Activated naive CD8-positive, alpha-beta T cell treated with anti-CD3 and anti-CD28 coated beads for 36 hours (primary cell): ENCODE measurements around the gene SKIL. TPM values are rescaled to one million over a fixed set of nuclear protein-coding genes. Genes with fewer than 3 reads are reported as not detected.
"Not testable (repeated sequence)": the region's sequence is repeated elsewhere in the genome, so short reads cannot be mapped to it uniquely, and the experiment has no call there.

ENCODE experiments used
- DNase-seq: peaks from one replicate; pipeline ENCODE4 v3.0.0; 2021
- H3K27ac Mint-ChIP-seq: one replicate; pipeline ENCODE4 v1.8.0; 2022; ENCODE audit warnings: mild to moderate bottlenecking, moderate library complexity, mixed read lengths
- H3K27me3 Mint-ChIP-seq: one replicate; pipeline ENCODE4 v1.8.0; 2022; ENCODE audit warnings: mild to moderate bottlenecking, mixed read lengths
- H3K36me3 Mint-ChIP-seq: one replicate; pipeline ENCODE4 v1.8.0; 2021; ENCODE audit warnings: mild to moderate bottlenecking, mixed read lengths
- H3K4me1 Mint-ChIP-seq: one replicate; pipeline ENCODE4 v1.8.0; 2021; ENCODE audit warnings: mixed read lengths
- H3K4me3 Mint-ChIP-seq: one replicate; pipeline ENCODE4 v1.8.0; 2022; ENCODE audit warnings: mild to moderate bottlenecking, moderate library complexity, mixed read lengths
- H3K9me3 Mint-ChIP-seq: one replicate; pipeline ENCODE4 v1.8.0; 2022; ENCODE audit warnings: mixed read lengths
- total RNA-seq, 2 experiments: library from RNA; stranded (reverse); gene quantifications; one replicate each; pipeline ENCODE4 v1.2.3, GENCODE V29; 2021

The SKIL gene
- total RNA-seq, 2 experiments from 2014 or later, result 15.2 to 15.6 TPM

DNA sequence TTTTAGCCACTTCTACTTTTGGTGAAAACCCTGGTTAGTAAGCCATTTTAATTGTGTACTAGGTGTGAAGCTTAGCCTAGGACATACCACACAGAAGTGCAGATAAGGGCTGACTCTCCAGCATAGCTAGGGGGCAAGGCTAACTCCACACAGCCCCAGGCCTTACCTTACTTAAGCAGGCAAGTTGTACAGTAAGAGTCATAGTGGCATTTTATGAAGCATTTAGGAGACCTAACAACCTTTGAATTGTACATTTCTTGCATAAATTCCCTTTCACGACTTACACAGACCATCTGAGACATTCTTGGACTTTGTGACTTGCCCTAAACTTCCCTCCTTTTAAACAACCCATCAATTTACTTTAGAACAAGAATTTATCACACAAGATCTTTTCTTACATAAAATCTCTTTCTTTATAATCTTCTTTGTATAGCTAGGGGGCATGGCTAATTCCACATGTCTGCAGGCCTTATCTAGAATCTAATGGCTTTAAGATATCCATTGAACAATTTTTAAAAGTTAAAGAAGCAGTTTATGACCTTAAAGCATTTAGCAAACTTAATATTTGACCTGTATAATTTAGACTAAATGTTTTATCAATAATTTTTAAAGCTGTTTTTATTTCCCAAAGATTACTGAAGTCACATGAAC lies 18.7 kb upstream of the SKIL start:
- Mint-ChIP-seq H3K27ac (no peak overlapping the region), H3K4me1 (no peaks in the 10 kb centered on the region), H3K36me3 (no peaks in the 10 kb centered on the region), H3K9me3 (peaks cover 5% of the 10 kb centered on the region), H3K4me3 (no peak overlapping the region), H3K27me3 (no peaks in the 10 kb centered on the region)
- DNase-seq, result no peak

DNA sequence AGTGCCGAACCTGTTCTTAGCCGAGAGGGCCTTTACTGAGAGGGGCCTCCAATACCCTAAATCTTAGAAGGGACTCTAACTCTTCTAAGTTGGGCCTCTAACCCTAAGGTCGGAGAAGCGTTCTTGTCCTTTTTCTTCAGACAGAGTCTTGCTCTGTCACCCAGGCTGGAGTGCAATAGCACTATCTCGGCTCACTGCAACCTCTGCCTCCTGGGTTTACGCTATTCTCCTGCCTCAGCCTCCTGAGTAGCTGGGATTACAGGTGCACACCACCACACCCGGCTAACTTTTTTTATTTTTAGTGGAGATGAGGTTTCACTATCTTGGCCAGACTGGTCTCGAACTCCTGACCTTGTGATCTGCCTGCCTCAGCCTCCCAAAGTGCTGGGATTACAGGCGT lies 15.2 kb upstream of the SKIL start:
- not testable (repeated sequence) for H3K4me3 Mint-ChIP-seq, H3K27ac Mint-ChIP-seq, DNase-seq, H3K36me3 Mint-ChIP-seq, H3K4me1 Mint-ChIP-seq, H3K9me3 Mint-ChIP-seq, H3K27me3 Mint-ChIP-seq

DNA sequence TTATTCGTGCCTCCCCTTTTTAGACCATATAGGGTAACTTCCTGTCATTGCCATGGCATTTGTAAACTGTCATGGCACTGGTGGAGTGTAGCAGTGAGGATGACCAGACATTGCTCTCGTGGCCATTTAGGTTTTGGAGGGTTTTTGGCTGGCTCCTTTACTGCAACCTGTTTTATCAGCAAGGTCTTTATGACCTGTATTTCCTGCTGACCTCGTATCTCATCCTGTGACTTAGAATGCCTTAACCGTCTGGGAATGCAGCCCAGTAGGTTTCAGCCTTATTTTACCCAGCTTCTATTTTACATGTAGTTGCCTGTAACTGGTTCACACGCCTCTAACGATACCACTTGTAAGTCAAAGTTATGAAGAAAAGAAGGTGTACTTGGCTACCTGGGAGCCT lies 13.7 kb upstream of the SKIL start:
- not testable (repeated sequence) for H3K36me3 Mint-ChIP-seq

DNA sequence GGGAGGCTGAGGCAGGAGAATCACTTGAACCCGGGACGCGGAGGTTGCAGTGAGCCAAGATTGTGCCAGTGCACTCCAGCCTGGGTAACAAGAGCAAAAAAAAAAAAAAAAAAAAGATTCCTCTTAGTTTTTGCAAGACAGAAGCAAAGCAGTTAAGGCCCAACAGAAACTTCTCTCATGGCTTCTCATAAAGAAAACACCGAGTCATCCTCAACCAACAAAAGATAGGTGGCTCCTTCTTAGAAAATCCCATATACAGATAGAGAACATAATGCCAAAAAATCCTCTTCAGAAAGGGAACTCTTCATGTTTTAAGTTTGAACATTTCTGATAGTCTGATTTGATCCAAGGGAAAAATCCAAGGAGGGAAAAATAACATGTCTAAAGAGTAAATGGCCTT lies 12.5 kb upstream of the SKIL start:
- Mint-ChIP-seq H3K4me3 (no peak overlapping the region), H3K27me3 (no peaks in the 10 kb centered on the region), H3K9me3 (no peaks in the 10 kb centered on the region), H3K4me1 (peaks cover 6% of the 10 kb centered on the region), H3K27ac (no peak overlapping the region), H3K36me3 (no peaks in the 10 kb centered on the region)
- no peak for DNase-seq

More for the DNA sequence above, 13.7 kb upstream of the SKIL start:
- not testable (repeated sequence) for H3K9me3 Mint-ChIP-seq, DNase-seq, H3K4me3 Mint-ChIP-seq, H3K4me1 Mint-ChIP-seq, H3K27me3 Mint-ChIP-seq, H3K27ac Mint-ChIP-seq

DNA sequence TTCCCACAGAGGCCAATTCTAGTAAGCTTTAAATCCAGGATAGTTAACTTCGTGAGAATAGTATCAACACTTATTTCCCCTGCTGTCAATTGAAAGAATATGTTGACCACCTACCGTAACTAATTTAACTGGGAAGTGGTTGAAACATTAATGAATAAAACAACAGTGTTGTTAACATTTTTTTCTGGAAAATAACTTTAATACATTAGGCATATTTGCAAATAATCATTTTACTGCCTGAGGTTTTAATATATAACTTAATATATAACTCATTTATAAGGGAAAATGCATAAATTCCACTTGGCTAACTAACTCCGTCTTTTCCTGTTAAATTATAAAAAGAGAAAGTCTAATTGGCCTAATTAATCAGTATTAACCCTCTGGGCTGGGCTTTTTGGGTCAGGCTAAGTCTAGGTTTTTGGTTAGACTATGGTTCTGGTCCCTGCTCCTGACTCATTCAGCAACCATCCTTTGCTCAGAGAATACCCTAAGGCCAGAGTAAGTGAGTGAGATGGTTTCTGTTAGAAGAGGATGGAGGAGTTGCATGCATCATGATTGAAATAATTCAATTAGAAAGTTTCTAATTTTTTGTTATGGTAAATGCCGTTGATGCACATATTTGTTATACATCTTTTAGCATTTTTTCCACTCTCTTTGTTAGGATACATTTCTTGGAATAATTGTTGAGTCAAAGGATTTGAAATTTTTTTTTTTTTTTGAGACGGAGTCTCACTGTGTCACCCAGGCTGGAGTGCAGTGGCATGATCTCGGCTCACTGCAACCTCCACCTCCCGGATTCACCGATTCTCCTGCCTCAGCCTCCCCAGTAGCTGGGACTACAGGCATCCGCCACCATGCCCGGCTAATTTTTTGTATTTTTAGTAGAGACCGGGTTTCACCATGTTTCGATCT lies 10.8 kb upstream of the SKIL start:
- H3K36me3 Mint-ChIP-seq, result no peaks in the 10 kb centered on the region

DNA sequence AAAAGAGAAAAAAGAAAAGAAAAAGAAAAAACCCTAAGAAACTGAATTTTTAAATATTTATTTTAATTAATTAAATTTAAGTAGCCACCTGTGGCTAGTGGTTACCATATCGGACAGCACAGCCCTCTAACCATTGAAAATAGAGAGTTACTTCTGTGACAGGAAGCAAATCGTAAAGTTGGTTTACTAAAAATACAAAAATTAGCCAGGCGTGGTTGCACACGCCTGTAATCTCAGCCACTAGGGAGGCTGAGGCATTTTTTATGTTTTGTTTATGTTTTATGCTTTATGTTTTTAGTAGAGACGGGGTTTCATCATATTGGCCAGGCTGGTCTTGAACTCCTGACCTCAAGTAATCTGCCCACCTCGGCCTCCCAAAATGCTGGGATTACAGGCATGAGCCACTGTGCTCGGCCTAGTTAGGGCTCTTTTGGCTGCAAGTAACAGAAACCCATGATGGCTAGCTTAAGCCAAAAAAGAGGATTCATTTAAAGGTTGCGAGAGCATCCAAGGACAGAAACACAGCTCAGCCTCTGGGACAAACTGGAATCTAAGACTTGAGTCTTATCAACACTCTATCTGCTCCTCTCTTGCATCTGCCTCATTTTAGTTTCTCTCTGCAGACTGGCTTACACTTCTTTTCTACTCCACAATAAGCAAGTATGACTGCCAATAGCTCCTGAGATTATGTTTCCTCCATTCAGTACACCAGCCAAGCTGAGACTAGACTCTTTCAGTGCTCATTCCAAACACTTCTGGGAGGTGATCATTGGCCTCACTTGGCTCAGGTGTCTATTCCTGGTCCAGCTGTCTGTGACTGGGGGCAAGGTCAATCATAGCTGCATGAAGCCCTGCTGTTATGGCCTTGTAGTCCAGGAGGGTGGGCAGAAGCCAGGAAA lies 6.8 kb upstream of the SKIL start:
- DNase-seq, result no peak
- Mint-ChIP-seq H3K27ac (no peak overlapping the region), H3K27me3 (no peaks in the 10 kb centered on the region), H3K9me3 (no peaks in the 10 kb centered on the region), H3K4me3 (no peak overlapping the region), H3K4me1 (peaks cover 13% of the 10 kb centered on the region), H3K36me3 (no peaks in the 10 kb centered on the region)

More for the DNA sequence above, 10.8 kb upstream of the SKIL start:
- DNase-seq, result no peak
- no peaks in the 10 kb centered on the region for H3K9me3 Mint-ChIP-seq
- H3K27ac Mint-ChIP-seq, result no peak overlapping the region
- H3K4me3 Mint-ChIP-seq, result no peak overlapping the region
- peaks cover 6% of the 10 kb centered on the region for H3K4me1 Mint-ChIP-seq
- no peaks in the 10 kb centered on the region for H3K27me3 Mint-ChIP-seq

DNA sequence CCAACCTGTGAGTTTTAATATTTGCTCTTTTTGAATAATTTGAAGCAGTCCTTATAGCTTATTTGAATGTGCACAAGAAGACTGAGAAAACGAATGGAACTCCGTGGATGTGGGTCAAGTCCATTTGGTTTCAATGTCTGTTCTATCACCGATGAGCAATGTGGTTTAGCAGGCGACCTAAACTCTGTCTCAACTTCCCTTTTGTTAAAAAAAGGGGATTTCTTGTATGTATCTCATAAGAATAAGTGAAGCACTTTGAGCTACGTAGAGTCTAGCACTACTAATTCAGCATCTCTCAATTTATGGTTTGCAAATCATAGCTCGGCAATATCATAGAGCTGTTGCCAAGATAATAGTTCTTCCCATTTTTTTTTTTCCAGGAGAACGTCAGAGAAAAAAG lies 4.6 kb upstream of the SKIL start:
- Mint-ChIP-seq H3K27me3 (no peaks in the 10 kb centered on the region), H3K36me3 (no peaks in the 10 kb centered on the region), H3K9me3 (no peaks in the 10 kb centered on the region), H3K4me1 (peaks cover 20% of the 10 kb centered on the region), H3K27ac (no peak overlapping the region), H3K4me3 (no peak overlapping the region)
- no peak for DNase-seq

DNA sequence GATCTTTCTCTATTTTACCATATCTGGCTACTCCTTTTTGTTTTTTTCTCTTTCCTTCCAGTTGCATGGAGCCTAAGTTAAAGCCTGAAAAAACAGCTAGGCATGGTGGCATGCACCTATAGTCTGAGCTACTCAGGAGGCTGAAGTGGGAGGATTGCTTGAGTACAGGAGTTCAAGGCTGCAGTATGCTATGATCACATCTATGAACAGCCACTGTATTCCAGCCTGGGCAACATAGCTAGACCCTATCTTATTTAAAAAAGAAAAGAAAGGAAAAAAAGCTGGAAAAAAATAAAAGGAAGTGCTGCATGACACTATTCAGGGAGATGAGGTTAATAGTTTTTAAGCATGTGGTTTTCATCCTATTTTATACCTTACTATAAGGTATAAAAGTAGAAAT lies 4.0 kb upstream of the SKIL start:
- H3K36me3 Mint-ChIP-seq, result peaks cover 2% of the 10 kb centered on the region
- no peak for DNase-seq
- H3K4me3 Mint-ChIP-seq, result no peak overlapping the region
- H3K4me1 Mint-ChIP-seq, result peaks cover 23% of the 10 kb centered on the region
- no peaks in the 10 kb centered on the region for H3K27me3 Mint-ChIP-seq
- no peaks in the 10 kb centered on the region for H3K9me3 Mint-ChIP-seq
- H3K27ac Mint-ChIP-seq, result no peak overlapping the region

DNA sequence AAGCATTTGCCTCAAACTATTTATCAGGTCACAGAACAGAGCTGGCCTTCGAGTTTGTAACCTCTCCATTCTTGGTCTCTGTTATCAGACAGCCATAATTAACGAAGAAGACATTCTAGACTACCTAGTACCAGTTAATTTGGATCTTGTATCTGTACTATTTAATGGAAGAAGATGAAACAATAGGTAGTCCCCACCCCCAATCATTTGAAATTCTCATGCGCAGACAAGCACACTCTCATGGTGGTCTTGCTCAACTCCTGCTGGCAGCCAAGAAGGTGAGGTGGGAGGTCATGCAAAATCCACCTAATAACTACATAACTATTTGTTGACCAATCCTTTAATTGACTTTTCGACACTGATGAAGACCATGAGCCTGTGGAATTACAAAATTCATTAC lies 2.8 kb upstream of the SKIL start:
- H3K27ac Mint-ChIP-seq, result no peak overlapping the region
- no peak overlapping the region for H3K4me3 Mint-ChIP-seq
- H3K27me3 Mint-ChIP-seq, result no peaks in the 10 kb centered on the region
- no peaks in the 10 kb centered on the region for H3K9me3 Mint-ChIP-seq
- DNase-seq, result no peak
- peaks cover 31% of the 10 kb centered on the region for H3K4me1 Mint-ChIP-seq
- H3K36me3 Mint-ChIP-seq, result peaks cover 9% of the 10 kb centered on the region

DNA sequence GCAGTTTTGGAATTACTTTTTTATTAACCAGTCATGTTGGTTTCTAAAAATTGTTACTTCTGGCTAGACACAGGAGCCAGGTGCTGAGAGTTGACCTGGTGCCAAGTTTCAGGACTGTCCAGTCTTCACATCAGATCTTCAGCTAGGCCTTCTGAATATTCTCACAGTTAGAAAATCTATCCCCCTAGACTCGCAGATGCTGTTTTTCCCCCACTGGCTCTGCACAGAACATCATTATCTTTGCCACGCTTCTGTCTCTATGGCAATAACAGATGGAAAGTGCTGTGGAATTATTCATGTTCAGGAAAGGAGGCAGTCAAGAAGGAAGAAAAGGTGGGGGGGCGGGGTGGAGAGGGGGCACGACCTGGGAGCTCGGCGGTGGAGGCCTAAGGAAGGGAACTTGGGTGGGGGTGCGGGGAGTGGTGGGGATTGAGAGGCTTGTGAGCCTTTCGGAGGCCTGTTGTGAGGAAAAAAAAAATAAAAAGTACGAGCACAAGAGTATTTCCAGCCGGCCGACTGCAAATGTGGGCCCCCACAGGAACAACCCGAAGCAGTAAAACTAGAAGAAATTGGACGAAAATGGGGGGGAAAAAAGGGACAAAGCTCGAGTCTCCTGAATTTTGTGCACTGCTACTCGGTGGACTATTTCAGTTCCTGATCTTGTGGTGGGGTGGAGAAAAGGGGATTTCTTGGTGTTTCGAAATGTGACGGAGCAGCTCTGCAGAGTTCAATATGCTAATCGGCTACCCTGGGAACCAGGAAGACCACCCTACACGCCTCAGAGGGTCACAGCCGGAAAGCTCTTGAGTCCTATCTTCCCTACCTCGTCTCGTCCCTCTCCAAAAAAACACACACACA lies 1.5 kb upstream of the SKIL start:
- Mint-ChIP-seq H3K27me3 (no peaks in the 10 kb centered on the region), H3K9me3 (no peaks in the 10 kb centered on the region), H3K4me1 (peaks cover 38% of the 10 kb centered on the region), H3K36me3 (peaks cover 19% of the 10 kb centered on the region), H3K4me3 (peak overlapping the region; percentile 70), H3K27ac (peak overlapping the region; percentile 80)
- DNase-seq, result no peak

DNA sequence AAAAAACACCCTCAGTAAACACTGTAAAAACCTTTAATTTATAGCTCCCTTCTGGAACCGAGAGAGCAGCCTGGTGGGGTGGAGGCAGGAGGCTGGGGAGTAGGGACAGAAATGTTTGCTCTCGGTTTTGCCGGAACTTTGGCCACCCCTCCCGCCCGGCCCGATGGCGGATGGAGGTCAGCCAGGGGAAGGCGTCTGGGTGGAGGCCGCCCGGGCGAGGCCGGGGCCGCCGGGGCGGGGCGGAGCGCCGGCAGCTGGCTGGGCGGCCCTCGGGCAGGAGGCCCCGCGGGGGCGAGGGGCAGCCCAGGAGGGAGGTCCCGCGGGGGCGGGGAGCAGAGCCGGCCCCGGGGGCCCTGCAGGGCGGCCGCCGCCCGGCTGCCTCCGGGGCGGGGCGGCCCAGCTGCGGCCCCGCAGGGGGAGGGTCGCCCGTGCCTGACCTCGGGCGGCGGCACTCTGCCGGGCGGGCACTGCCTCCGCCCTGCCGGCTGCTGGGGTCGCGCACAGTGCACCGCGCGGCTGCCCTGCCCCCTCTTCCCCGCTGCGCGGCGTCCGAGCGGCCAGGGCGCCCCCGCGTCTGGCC lies 829 bp upstream of the SKIL start:
- Mint-ChIP-seq H3K4me3 (peak overlapping the region; percentile 70), H3K27ac (peak overlapping the region; percentile 80), H3K9me3 (peaks cover 2% of the 10 kb centered on the region), H3K36me3 (peaks cover 26% of the 10 kb centered on the region), H3K4me1 (peaks cover 39% of the 10 kb centered on the region), H3K27me3 (no peaks in the 10 kb centered on the region)
- DNase-seq, result peak; percentile 75

DNA sequence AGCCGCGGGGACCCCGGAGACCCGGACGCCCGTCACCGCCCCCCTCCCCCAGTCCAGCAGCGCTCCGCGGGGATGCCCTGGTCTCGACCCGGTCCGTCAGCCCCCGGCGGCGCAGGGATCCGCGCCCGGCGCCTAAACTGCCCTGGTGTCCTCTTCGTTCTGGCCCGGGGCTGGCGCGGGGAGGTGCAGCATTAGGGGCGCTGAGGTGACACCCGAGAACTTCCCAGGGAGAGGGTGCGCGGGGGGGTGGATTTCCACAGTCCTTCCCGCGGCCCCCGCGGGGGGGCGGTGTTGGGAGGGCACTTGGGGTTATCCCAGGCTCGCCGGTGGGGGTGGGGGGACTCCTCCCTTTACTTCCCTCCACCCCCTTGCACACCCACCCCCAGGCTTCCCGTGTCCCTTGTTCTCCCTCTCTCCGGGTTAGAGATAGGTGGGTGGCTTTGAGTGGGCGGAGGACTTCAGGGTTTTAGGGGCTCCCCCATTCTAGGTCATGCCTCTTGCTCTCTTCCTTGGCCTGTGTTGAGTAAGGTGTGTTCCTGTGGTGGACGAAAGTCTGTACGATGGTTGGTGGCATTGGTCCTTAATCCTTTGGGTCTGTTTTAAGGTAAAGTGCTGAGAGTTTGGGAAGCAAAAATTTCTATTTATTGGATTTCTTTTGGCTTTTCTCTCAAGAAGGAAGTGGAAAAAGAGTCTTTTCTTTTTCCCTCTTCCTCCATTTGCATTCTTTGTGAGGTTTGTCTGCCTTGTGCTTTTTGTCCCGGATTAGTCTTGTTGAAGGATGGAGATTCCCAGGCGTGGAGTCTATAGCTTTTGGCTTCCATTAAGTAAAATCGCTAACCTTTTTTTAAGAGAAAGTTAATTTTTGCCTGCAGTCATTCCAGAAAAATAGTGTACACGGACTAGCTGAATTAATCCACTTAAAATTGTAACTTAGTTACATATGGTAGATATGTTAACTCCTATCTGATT lies 811 bp downstream of the SKIL start:
- Mint-ChIP-seq H3K4me3 (peak overlapping the region; percentile 92), H3K36me3 (peaks cover 38% of the 10 kb centered on the region)
- peak; percentile 69 for DNase-seq

DNA sequence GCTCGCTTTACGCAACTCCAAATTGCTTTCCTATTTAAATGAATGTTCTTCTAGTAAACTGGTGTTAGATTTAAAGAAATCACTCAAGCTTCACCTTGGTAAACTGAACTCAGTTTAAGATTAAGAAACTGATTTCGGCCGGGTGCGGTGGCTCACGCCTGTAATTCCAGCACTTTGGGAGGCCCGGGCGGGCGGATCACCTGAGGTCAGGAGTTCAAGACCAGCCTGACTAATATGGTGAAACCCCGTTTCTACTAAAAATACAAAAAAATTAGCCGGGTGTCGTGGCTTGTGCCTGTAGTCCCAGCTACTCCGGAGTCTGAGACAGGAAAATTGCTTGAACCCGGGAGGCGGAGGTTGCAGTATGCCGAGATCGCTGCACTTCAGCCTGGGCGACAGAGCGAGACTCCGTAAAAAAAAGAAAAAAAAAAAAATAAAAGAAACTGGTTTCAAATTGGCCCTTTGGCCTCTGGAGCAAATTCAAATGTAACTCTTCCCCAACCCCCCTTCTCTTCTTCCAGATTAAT lies 1.7 kb downstream of the SKIL start:
- DNase-seq, result no peak
- peaks cover 2% of the 10 kb centered on the region for H3K9me3 Mint-ChIP-seq
- peaks cover 46% of the 10 kb centered on the region for H3K36me3 Mint-ChIP-seq
- peaks cover 43% of the 10 kb centered on the region for H3K4me1 Mint-ChIP-seq
- no peaks in the 10 kb centered on the region for H3K27me3 Mint-ChIP-seq
- no peak overlapping the region for H3K27ac Mint-ChIP-seq
- H3K4me3 Mint-ChIP-seq, result peak overlapping the region; percentile 92

More for the DNA sequence above, 811 bp downstream of the SKIL start:
- Mint-ChIP-seq H3K27me3 (no peaks in the 10 kb centered on the region), H3K9me3 (peaks cover 2% of the 10 kb centered on the region), H3K27ac (peak overlapping the region; percentile 62), H3K4me1 (peaks cover 43% of the 10 kb centered on the region)
